ENCODE results near the gene HSD17B14. TPM values are rescaled to one million over a fixed set of nuclear protein-coding genes. Genes with fewer than 3 reads are reported as not detected.
A peak's percentile ranks its signal among the peaks of the same experiment; 100 is the strongest.
"Not testable (repeated sequence)": the region's sequence is repeated elsewhere in the genome, so short reads cannot be mapped to it uniquely, and the experiment has no call there.

The HSD17B14 gene
- total RNA-seq, 1 experiment from 2014 or later, result 1.0 TPM

GRCh38 chr19:48777720-48778119 lies 58.6 kb downstream of the HSD17B14 start:
- no peaks in the 10 kb centered on the region for H3K79me2 ChIP-seq (ENCODE audit: low read length)
- H3K4me3 ChIP-seq (ENCODE audit: low read length), result no peak overlapping the region
- H3K27me3 ChIP-seq (ENCODE audit: low read length), result no peaks in the 10 kb centered on the region
- H3K9ac ChIP-seq (ENCODE audit: low read length), result no peak overlapping the region
- no peaks in the 10 kb centered on the region for H3K9me2 ChIP-seq (replicated peaks; ENCODE audit: insufficient read depth, low read length)
- peaks cover 4% of the 10 kb centered on the region; the same call in 1 of the 2 replicates for H3K4me1 ChIP-seq (ENCODE audit: low read length)
- H2AFZ ChIP-seq (ENCODE audit: low read length), result no peak overlapping the region
- no peaks in the 10 kb centered on the region for H3K36me3 ChIP-seq (ENCODE audit: insufficient read depth, low read length)
- H4K20me1 ChIP-seq (ENCODE audit: insufficient read depth, low read depth, low read length), result no peaks in the 10 kb centered on the region
- H3K27ac ChIP-seq (ENCODE audit: low read length), result no peak overlapping the region
- no peak for DNase-seq
- H3K4me2 ChIP-seq (ENCODE audit: low read depth, low read length, poor library complexity, severe bottlenecking), result no peak overlapping the region
- H3K9me3 ChIP-seq (ENCODE audit: low read length), result no peaks in the 10 kb centered on the region

GRCh38 chr19:48777139-48777538 lies 59.2 kb downstream of the HSD17B14 start:
- H3K27ac ChIP-seq (ENCODE audit: low read length), result no peak overlapping the region
- peaks cover 4% of the 10 kb centered on the region; the same call in 1 of the 2 replicates for H3K4me1 ChIP-seq (ENCODE audit: low read length)
- no peaks in the 10 kb centered on the region for H3K27me3 ChIP-seq (ENCODE audit: low read length)
- H2AFZ ChIP-seq (ENCODE audit: low read length), result no peak overlapping the region
- H4K20me1 ChIP-seq (ENCODE audit: insufficient read depth, low read depth, low read length), result no peaks in the 10 kb centered on the region
- no peaks in the 10 kb centered on the region for H3K9me3 ChIP-seq (ENCODE audit: low read length)
- no peaks in the 10 kb centered on the region for H3K79me2 ChIP-seq (ENCODE audit: low read length)
- H3K9ac ChIP-seq (ENCODE audit: low read length), result no peak overlapping the region
- no peaks in the 10 kb centered on the region for H3K36me3 ChIP-seq (ENCODE audit: insufficient read depth, low read length)
- no peaks in the 10 kb centered on the region for H3K9me2 ChIP-seq (replicated peaks; ENCODE audit: insufficient read depth, low read length)
- no peak overlapping the region for H3K4me3 ChIP-seq (ENCODE audit: low read length)
- H3K4me2 ChIP-seq (ENCODE audit: low read depth, low read length, poor library complexity, severe bottlenecking), result no peak overlapping the region
- DNase-seq, result no peak

GRCh38 chr19:48772503-48772953 lies 63.8 kb downstream of the HSD17B14 start:
- no peak overlapping the region for H3K4me2 ChIP-seq (ENCODE audit: low read depth, low read length, poor library complexity, severe bottlenecking)
- no peaks in the 10 kb centered on the region for H3K9me3 ChIP-seq (ENCODE audit: low read length)
- H3K4me3 ChIP-seq (ENCODE audit: low read length), result no peak overlapping the region
- H3K27me3 ChIP-seq (ENCODE audit: low read length), result no peaks in the 10 kb centered on the region
- H3K9ac ChIP-seq (ENCODE audit: low read length), result no peak overlapping the region
- no peaks in the 10 kb centered on the region for H3K9me2 ChIP-seq (replicated peaks; ENCODE audit: insufficient read depth, low read length)
- no peak for DNase-seq
- no peak overlapping the region for H3K27ac ChIP-seq (ENCODE audit: low read length)
- H3K4me1 ChIP-seq (ENCODE audit: low read length), result no peaks in the 10 kb centered on the region
- no peaks in the 10 kb centered on the region for H3K36me3 ChIP-seq (ENCODE audit: insufficient read depth, low read length)
- no peaks in the 10 kb centered on the region for H4K20me1 ChIP-seq (ENCODE audit: insufficient read depth, low read depth, low read length)
- H2AFZ ChIP-seq (ENCODE audit: low read length), result no peak overlapping the region
- no peaks in the 10 kb centered on the region for H3K79me2 ChIP-seq (ENCODE audit: low read length)

- Histone ChIP-seq H3K9me2 (replicated peaks; ENCODE audit: insufficient read depth, low read length) (no peaks in the 10 kb centered on the region), H3K4me2 (ENCODE audit: low read depth, low read length, poor library complexity, severe bottlenecking) (no peak overlapping the region), H3K9me3 (ENCODE audit: low read length) (no peaks in the 10 kb centered on the region), H3K4me3 (ENCODE audit: low read length) (no peak overlapping the region), H2AFZ (ENCODE audit: low read length) (peak overlapping the region; percentile 20; the same call in 1 of the 2 replicates), H4K20me1 (ENCODE audit: insufficient read depth, low read depth, low read length) (no peaks in the 10 kb centered on the region), H3K36me3 (ENCODE audit: insufficient read depth, low read length) (no peaks in the 10 kb centered on the region), H3K27me3 (ENCODE audit: low read length) (no peaks in the 10 kb centered on the region), H3K79me2 (ENCODE audit: low read length) (no peaks in the 10 kb centered on the region), H3K4me1 (ENCODE audit: low read length) (no peaks in the 10 kb centered on the region), H3K27ac (ENCODE audit: low read length) (no peak overlapping the region), H3K9ac (ENCODE audit: low read length) (no peak overlapping the region)
- DNase-seq, result no peak
These were observed 65.4 kb downstream of the HSD17B14 start for GRCh38 chr19:48770734-48771472.

GRCh38 chr19:48770266-48770665 lies 66.0 kb downstream of the HSD17B14 start:
- no peak for DNase-seq
- no peaks in the 10 kb centered on the region for H3K9me2 ChIP-seq (replicated peaks; ENCODE audit: insufficient read depth, low read length)
- no peaks in the 10 kb centered on the region for H3K36me3 ChIP-seq (ENCODE audit: insufficient read depth, low read length)
- no peak overlapping the region for H3K9ac ChIP-seq (ENCODE audit: low read length)
- no peaks in the 10 kb centered on the region for H3K27me3 ChIP-seq (ENCODE audit: low read length)
- H3K4me3 ChIP-seq (ENCODE audit: low read length), result no peak overlapping the region
- H3K4me2 ChIP-seq (ENCODE audit: low read depth, low read length, poor library complexity, severe bottlenecking), result no peak overlapping the region
- H4K20me1 ChIP-seq (ENCODE audit: insufficient read depth, low read depth, low read length), result no peaks in the 10 kb centered on the region
- H3K4me1 ChIP-seq (ENCODE audit: low read length), result no peaks in the 10 kb centered on the region
- H3K9me3 ChIP-seq (ENCODE audit: low read length), result no peaks in the 10 kb centered on the region
- H2AFZ ChIP-seq (ENCODE audit: low read length), result no peak overlapping the region
- no peaks in the 10 kb centered on the region for H3K79me2 ChIP-seq (ENCODE audit: low read length)
- no peak overlapping the region for H3K27ac ChIP-seq (ENCODE audit: low read length)

- Histone ChIP-seq H3K27me3 (ENCODE audit: low read length) (no peaks in the 10 kb centered on the region), H4K20me1 (ENCODE audit: insufficient read depth, low read depth, low read length) (no peaks in the 10 kb centered on the region), H3K4me2 (ENCODE audit: low read depth, low read length, poor library complexity, severe bottlenecking) (no peak overlapping the region), H3K4me3 (ENCODE audit: low read length) (no peak overlapping the region), H3K9ac (ENCODE audit: low read length) (no peak overlapping the region), H3K36me3 (ENCODE audit: insufficient read depth, low read length) (no peaks in the 10 kb centered on the region), H3K79me2 (ENCODE audit: low read length) (no peaks in the 10 kb centered on the region), H3K9me3 (ENCODE audit: low read length) (no peaks in the 10 kb centered on the region), H3K4me1 (ENCODE audit: low read length) (no peaks in the 10 kb centered on the region), H2AFZ (ENCODE audit: low read length) (no peak overlapping the region), H3K9me2 (replicated peaks; ENCODE audit: insufficient read depth, low read length) (no peaks in the 10 kb centered on the region), H3K27ac (ENCODE audit: low read length) (no peak overlapping the region)
- DNase-seq, result no peak
These were observed 67.1 kb downstream of the HSD17B14 start for GRCh38 chr19:48768994-48769713.

GRCh38 chr19:48768171-48768753 lies 68.0 kb downstream of the HSD17B14 start:
- not testable (repeated sequence) for H3K4me3 ChIP-seq (ENCODE audit: low read length); H3K9me3 ChIP-seq (ENCODE audit: low read length); H3K4me2 ChIP-seq (ENCODE audit: low read depth, low read length, poor library complexity, severe bottlenecking); H2AFZ ChIP-seq (ENCODE audit: low read length); H3K79me2 ChIP-seq (ENCODE audit: low read length); H3K9ac ChIP-seq (ENCODE audit: low read length); H3K27me3 ChIP-seq (ENCODE audit: low read length); DNase-seq; H3K36me3 ChIP-seq (ENCODE audit: insufficient read depth, low read length); H3K27ac ChIP-seq (ENCODE audit: low read length); H3K9me2 ChIP-seq (replicated peaks; ENCODE audit: insufficient read depth, low read length); H4K20me1 ChIP-seq (ENCODE audit: insufficient read depth, low read depth, low read length); H3K4me1 ChIP-seq (ENCODE audit: low read length)

- not testable (repeated sequence) for H2AFZ ChIP-seq (ENCODE audit: low read length); H3K4me1 ChIP-seq (ENCODE audit: low read length); H3K4me2 ChIP-seq (ENCODE audit: low read depth, low read length, poor library complexity, severe bottlenecking); DNase-seq; H3K79me2 ChIP-seq (ENCODE audit: low read length); H3K27me3 ChIP-seq (ENCODE audit: low read length); H3K27ac ChIP-seq (ENCODE audit: low read length); H3K9ac ChIP-seq (ENCODE audit: low read length); H3K9me2 ChIP-seq (replicated peaks; ENCODE audit: insufficient read depth, low read length); H4K20me1 ChIP-seq (ENCODE audit: insufficient read depth, low read depth, low read length); H3K36me3 ChIP-seq (ENCODE audit: insufficient read depth, low read length); H3K9me3 ChIP-seq (ENCODE audit: low read length); H3K4me3 ChIP-seq (ENCODE audit: low read length)
These were observed 70.5 kb downstream of the HSD17B14 start for GRCh38 chr19:48765816-48766215.
